MG63 (cell line): Measurements from ENCODE around the gene TP73. TPM values are rescaled to one million over a fixed set of nuclear protein-coding genes. Genes with fewer than 3 reads are reported as not detected.

Experiments used
- DNase-seq: peaks from one replicate; pipeline ENCODE4 v3.0.0-alpha.2; 2020
- H3K27me3 ChIP-seq: fragments of 250-450 bp; sonication (Bioruptor Pico); 2 replicates; pipeline ENCODE4 v1.5.1; 2020; ENCODE audit warnings: mild to moderate bottlenecking, moderate library complexity
- H3K36me3 ChIP-seq: fragments of 250-450 bp; sonication (Bioruptor Pico); 2 replicates; pipeline ENCODE4 v1.5.1; 2020; ENCODE audit warnings: mild to moderate bottlenecking, moderate library complexity
- H3K4me3 ChIP-seq: fragments of 250-450 bp; sonication (Bioruptor Pico); 2 replicates; pipeline ENCODE4 v1.5.1; 2020; ENCODE audit warnings: mild to moderate bottlenecking, moderate library complexity
- H3K9me3 ChIP-seq: fragments of 250-450 bp; sonication (Bioruptor Pico); 2 replicates; pipeline ENCODE4 v1.5.1; 2020; ENCODE audit warnings: mild to moderate bottlenecking, moderate library complexity
- total RNA-seq: library from RNA; depleted of rRNA; stranded (reverse); fragments of >200 nt; shearing (Covaris generic); gene quantifications from 2 replicates; pipeline ENCODE4 v1.2.3, GENCODE V29; 2014; ENCODE audit warnings: low replicate concordance; rRNA removed

The TP73 gene
- total RNA-seq: 3.1 and 8.3 TPM in 2 replicates

- H3K4me3 ChIP-seq: peak within 1 kb of the TSS; percentile 54
- H3K9me3 ChIP-seq: no peaks in the 10 kb centered on the region
- DNase-seq: peak; percentile 83
- no peaks in the 10 kb centered on the region for H3K27me3 ChIP-seq
- H3K36me3 ChIP-seq: peaks cover 5% of the 10 kb centered on the region
Measured at GRCh38 chr1:3651930-3652547, at the start of gene TP73. TSS of gene TP73 (plus strand) at chr1:3652516. CDS start at chr1:3682366, 29,850 bp downstream.

DNA sequence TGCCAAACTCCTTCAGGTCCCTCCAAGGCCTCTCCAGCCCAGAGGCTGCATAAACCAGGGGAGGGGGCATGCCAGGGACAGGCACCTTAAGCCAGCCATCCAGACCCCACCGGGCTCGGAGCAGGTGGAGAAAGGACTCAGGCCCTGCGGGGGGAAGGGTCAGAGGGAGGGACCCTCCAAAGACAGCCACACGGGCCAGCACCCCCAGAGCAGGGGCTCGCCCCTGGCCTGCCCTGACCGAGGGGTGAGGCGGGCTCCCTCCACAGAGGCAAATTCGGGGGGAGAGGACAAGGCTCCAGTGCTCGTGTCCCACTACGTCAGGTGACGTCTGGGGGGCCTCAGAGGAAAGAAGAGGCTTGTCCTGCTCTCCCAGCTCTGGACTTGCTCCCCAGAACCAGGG, 49.2 kb upstream of the TP73 start:
- peaks cover 16% of the 10 kb centered on the region for H3K36me3 ChIP-seq
- no peak for DNase-seq
- no peaks in the 10 kb centered on the region for H3K27me3 ChIP-seq
- no peak overlapping the region for H3K4me3 ChIP-seq
- H3K9me3 ChIP-seq: no peaks in the 10 kb centered on the region

DNA sequence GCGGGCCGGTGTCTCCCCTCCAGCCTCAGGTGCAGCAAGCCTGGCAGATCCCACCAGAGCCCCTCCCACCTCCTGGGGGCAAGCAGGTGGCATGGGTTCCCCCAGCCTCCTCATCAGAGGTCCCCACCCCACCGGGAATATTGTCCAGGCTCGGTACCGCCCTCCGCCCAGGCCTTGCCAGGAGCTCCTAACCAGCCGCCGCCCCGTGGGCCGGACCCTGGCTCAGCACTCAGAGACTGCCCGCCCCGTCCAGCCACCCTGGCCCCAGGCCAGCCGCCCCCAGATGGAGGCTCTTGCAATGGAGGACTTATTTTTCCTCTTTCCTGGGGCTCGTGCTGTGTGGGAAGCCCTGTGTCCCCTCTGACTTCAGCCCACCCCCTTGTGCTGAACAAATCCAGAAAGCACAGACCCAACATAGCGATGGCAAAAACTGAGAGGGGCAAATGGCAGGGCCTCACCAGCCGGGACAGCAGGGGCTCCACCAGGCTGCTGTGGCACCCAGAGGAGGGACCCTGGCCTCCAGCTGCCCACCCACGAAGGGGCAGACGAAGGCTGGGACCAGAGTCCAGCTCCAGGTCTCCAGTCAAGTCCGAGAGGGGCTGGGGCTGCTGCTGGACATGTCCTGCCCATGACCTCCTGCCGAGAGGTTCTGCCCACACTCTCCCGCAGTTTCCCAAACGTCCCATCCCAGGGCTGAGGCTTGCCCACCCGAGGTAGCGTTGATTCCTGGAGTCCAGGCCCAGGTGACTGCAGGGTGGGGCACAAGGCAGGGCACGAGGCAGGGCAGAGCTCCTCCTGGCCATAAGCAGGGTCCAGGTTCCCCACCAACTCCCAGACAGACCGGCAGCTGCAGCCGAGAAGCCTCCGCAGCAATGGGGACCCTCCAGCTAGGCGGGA, 48.5 kb upstream of the TP73 start:
- no peak overlapping the region for H3K4me3 ChIP-seq
- H3K9me3 ChIP-seq: no peaks in the 10 kb centered on the region
- no peaks in the 10 kb centered on the region for H3K27me3 ChIP-seq
- no peak for DNase-seq
- peaks cover 16% of the 10 kb centered on the region for H3K36me3 ChIP-seq

- no peak for DNase-seq
- H3K36me3 ChIP-seq: peaks cover 16% of the 10 kb centered on the region
- no peaks in the 10 kb centered on the region for H3K9me3 ChIP-seq
- no peak overlapping the region for H3K4me3 ChIP-seq
- no peaks in the 10 kb centered on the region for H3K27me3 ChIP-seq
Measured at GRCh38 chr1:3604468-3604974, 47.8 kb upstream of the TP73 start.

DNA sequence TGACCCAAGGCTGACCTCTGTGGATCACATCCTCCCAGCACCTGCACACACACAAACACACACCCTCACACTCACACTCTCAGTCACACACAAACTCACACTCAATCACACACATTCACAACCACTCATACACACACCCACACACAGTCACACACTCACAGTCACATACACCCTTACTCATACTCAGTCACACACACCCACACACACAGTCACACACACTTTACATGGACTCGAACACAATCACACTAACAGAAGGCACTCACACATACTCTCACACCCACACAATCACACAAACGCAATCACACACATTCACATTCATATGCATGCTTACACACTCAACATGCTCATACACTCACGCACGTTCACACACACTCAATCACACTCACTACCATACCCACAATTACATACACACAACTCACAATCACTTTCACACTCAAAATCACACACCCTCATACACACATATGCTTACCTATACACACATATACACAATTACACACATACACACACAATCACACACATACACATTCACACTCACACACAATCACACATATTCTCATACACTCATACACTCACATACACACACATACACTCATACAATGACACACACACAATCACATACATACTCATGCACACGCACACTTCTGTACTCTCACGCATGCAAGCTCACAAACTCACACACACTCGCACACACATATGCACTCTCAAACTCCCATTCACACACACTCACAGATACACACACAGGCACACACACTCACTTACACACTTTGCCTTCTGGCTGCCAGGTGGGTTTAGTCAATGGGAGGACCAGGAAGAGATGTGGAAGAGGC, 47.1 kb upstream of the TP73 start:
- Histone ChIP-seq H3K9me3 (no peaks in the 10 kb centered on the region), H3K36me3 (peaks cover 21% of the 10 kb centered on the region), H3K27me3 (no peaks in the 10 kb centered on the region), H3K4me3 (no peak overlapping the region)
- DNase-seq: no peak

GRCh38 chr1:3606779-3607702, 45.3 kb upstream of the TP73 start:
- Histone ChIP-seq H3K36me3 (peaks cover 21% of the 10 kb centered on the region), H3K27me3 (no peaks in the 10 kb centered on the region), H3K4me3 (no peak overlapping the region), H3K9me3 (no peaks in the 10 kb centered on the region)
- DNase-seq: no peak

- no peak for DNase-seq
- no peaks in the 10 kb centered on the region for H3K27me3 ChIP-seq
- H3K4me3 ChIP-seq: no peak overlapping the region
- H3K36me3 ChIP-seq: peaks cover 21% of the 10 kb centered on the region
- H3K9me3 ChIP-seq: no peaks in the 10 kb centered on the region
Measured at GRCh38 chr1:3607703-3608065, 44.6 kb upstream of the TP73 start.

DNA sequence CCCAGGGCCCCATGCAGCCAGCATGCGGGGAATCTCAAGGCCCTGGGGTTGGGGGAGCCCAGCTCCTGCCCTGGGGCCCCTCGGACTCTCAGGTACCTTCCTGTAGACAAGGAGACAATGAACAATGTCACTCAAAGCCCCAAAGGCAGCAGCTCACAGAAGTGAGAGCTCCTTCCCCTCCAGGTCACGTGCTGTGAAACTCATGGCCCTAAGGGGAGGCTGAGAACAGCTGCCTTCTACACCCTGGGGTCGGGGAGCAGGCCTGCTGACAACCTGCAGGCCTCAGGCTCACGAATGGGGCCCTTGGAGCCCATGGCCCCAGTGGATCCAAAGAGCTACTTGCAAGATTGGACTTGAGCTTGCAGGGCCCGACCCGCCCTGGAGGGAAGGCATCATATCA, 44.2 kb upstream of the TP73 start:
- no peak overlapping the region for H3K4me3 ChIP-seq
- H3K27me3 ChIP-seq: no peaks in the 10 kb centered on the region
- peaks cover 21% of the 10 kb centered on the region for H3K36me3 ChIP-seq
- no peaks in the 10 kb centered on the region for H3K9me3 ChIP-seq
- DNase-seq: no peak

- H3K9me3 ChIP-seq: no peaks in the 10 kb centered on the region
- H3K36me3 ChIP-seq: peaks cover 21% of the 10 kb centered on the region
- peak overlapping the region; percentile 67 for H3K4me3 ChIP-seq
- no peaks in the 10 kb centered on the region for H3K27me3 ChIP-seq
- DNase-seq: no peak
Measured at GRCh38 chr1:3609016-3609768, 43.1 kb upstream of the TP73 start.

DNA sequence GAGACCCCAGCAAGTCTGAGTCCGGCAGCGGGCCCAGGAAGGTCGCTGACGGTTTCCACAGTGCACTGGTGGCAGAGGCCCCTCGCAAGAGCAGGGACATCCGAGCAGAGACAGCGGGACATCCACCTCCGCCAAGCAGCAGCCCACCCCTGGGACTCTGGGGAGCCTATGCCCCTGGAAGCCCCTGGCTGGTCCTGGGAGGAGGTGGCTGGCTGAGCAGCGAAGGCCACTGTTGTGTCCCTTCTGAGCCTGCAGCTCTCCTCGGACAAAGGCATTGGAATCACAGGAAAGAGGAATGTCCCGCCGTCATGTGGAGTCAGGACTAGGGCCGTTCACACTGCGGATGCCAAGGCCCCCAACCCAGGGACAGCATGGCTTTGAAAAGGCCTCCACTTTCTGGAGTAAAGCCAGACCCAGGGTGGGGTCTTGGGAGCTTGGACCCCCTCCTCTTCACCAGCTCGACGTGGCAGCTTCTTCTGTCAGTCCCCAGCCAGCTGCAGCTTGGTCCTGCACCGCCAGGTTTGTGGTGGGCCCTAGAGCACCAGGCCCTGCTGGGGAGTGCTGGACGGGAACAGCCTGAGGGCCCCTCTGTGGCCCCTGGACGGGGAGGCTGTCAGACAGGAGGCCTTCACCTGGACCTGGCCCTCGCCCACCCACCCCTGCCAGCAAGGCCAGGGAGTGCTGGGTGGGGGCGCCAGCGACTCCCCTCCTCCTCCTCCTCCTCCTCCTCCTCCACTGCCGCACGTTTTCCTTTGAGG, 42.4 kb upstream of the TP73 start:
- H3K9me3 ChIP-seq: no peaks in the 10 kb centered on the region
- H3K4me3 ChIP-seq: peak overlapping the region; percentile 67
- DNase-seq: no peak
- H3K27me3 ChIP-seq: no peaks in the 10 kb centered on the region
- peaks cover 21% of the 10 kb centered on the region for H3K36me3 ChIP-seq

GRCh38 chr1:3610527-3611169, 41.7 kb upstream of the TP73 start:
- peak overlapping the region; percentile 67 for H3K4me3 ChIP-seq
- H3K27me3 ChIP-seq: no peaks in the 10 kb centered on the region
- DNase-seq: no peak
- peaks cover 17% of the 10 kb centered on the region for H3K36me3 ChIP-seq
- H3K9me3 ChIP-seq: no peaks in the 10 kb centered on the region

DNA sequence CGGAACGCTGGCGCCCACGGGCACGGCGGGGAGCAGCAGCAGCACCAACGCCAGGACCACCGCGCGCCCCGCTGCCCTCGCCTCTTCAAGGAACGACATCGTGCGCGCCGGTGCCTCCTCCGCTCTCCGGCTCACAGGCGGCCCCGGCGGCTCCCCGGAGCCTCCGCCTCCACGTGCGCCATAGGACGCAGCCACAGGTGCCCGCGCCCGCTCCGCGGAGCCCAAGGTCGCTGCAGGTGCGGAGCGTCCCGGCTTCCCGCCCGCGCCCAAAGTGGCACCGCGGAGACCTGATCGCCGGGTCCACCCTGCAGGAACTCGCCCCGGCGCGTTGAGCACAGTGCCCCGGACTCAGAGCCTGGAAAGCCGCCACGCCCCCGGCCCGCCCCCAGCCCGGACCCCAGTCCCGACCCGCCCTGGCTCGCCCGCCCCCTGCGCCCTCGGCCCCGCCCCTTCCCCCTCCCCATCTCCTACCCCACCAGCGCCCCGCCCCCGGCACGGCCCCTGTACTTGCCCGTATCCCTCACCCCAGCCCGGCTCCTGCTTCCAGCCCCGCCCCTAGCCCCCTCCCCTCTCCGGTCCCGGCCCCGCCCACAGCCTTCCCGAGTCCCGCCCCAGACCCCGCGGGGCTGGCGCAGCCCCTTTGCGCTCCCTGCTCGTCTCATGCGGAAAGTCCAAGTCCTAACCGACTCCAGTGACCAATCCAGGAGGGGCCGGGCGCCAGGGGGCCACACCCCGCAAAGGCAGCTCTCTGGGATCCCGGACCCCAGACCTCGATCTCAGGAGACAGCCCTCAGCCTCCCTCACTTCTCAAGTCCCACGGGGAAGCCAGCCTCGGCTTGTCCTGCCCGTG, 40.9 kb upstream of the TP73 start, which contains the start of gene MEGF6:
Gene MEGF6 (minus strand): TSS at position 339 of the 850 bp plus-strand sequence. CDS start 240 bp downstream, at position 99.
- H3K27me3 ChIP-seq: no peaks in the 10 kb centered on the region
- no peaks in the 10 kb centered on the region for H3K9me3 ChIP-seq
- H3K4me3 ChIP-seq: peak within 1 kb of the TSS; percentile 67
- DNase-seq: peak; percentile 92
- H3K36me3 ChIP-seq: peaks cover 13% of the 10 kb centered on the region

- DNase-seq: no peak
- Histone ChIP-seq H3K4me3 (peak overlapping the region; percentile 36), H3K36me3 (peaks cover 9% of the 10 kb centered on the region), H3K27me3 (no peaks in the 10 kb centered on the region), H3K9me3 (no peaks in the 10 kb centered on the region)
Measured at GRCh38 chr1:3612123-3612522, 40.2 kb upstream of the TP73 start.
